Measurements from ENCODE around the gene ARL15. TPM values are rescaled to one million over a fixed set of nuclear protein-coding genes. Genes with fewer than 3 reads are reported as not detected.

The ARL15 gene
- total RNA-seq, 4 donors from 2014 or later, result 13.0 to 52.7 (median 17.1) TPM

GRCh38 chr5:53882676-53883031 is 427.7 kb downstream of the ARL15 start:
- H3K4me3 ChIP-seq, result no peak overlapping the region
- no peak for DNase-seq (ENCODE audit: low spot score in 2 of 2)
- H3K27ac ChIP-seq, result no peak overlapping the region
- H3K9me3 ChIP-seq, result no peaks in the 10 kb centered on the region
- no peak for TF ChIP-seq POLR2A (IDR thresholded peaks at IDR 0.05)
- no peak for TF ChIP-seq CTCF (IDR thresholded peaks at IDR 0.05)
- TF ChIP-seq EP300 (IDR thresholded peaks at IDR 0.05), result no peak
- H3K36me3 ChIP-seq, result no peaks in the 10 kb centered on the region
- no peaks in the 10 kb centered on the region for H3K4me1 ChIP-seq
- no peaks in the 10 kb centered on the region for H3K27me3 ChIP-seq

- no peaks in the 10 kb centered on the region for H3K4me1 ChIP-seq
- 79 to 93% methylated on average over 1 of the region's 1 CpG for WGBS, 2 donors
- no peaks in the 10 kb centered on the region for H3K27me3 ChIP-seq
- H3K9me3 ChIP-seq, result no peaks in the 10 kb centered on the region
- no peak overlapping the region for H3K27ac ChIP-seq
- no peak overlapping the region for H3K4me3 ChIP-seq
- TF ChIP-seq CTCF (IDR thresholded peaks at IDR 0.05), result no peak
- TF ChIP-seq POLR2A (IDR thresholded peaks at IDR 0.05), result no peak
- TF ChIP-seq EP300 (IDR thresholded peaks at IDR 0.05), result no peak
- no peaks in the 10 kb centered on the region for H3K36me3 ChIP-seq
- no peak for DNase-seq (ENCODE audit: low spot score in 2 of 2)
These were observed 428.2 kb downstream of the ARL15 start for GRCh38 chr5:53882006-53882675.

GRCh38 chr5:53879708-53880323 is 430.6 kb downstream of the ARL15 start:
- Histone ChIP-seq H3K36me3 (no peaks in the 10 kb centered on the region), H3K27ac (no peak overlapping the region), H3K9me3 (no peaks in the 10 kb centered on the region), H3K27me3 (no peaks in the 10 kb centered on the region), H3K4me3 (no peak overlapping the region), H3K4me1 (no peaks in the 10 kb centered on the region)
- 92% methylated on average over 5 of the region's 5 CpGs for WGBS, 2 donors
- DNase-seq (ENCODE audit: low spot score in 2 of 2), result no peak
- TF ChIP-seq POLR2A (IDR thresholded peaks at IDR 0.05) (no peak), EP300 (IDR thresholded peaks at IDR 0.05) (no peak), CTCF (IDR thresholded peaks at IDR 0.05) (no peak)

- H3K9me3 ChIP-seq, result no peaks in the 10 kb centered on the region
- no peaks in the 10 kb centered on the region for H3K36me3 ChIP-seq
- DNase-seq (ENCODE audit: low spot score in 2 of 2), result no peak
- WGBS, 2 donors, result 93 to 94% methylated on average over 2 of the region's 2 CpGs
- no peak overlapping the region for H3K27ac ChIP-seq
- H3K27me3 ChIP-seq, result no peaks in the 10 kb centered on the region
- no peaks in the 10 kb centered on the region for H3K4me1 ChIP-seq
- TF ChIP-seq CTCF (IDR thresholded peaks at IDR 0.05), result no peak
- TF ChIP-seq POLR2A (IDR thresholded peaks at IDR 0.05), result no peak
- TF ChIP-seq EP300 (IDR thresholded peaks at IDR 0.05), result no peak
- no peak overlapping the region for H3K4me3 ChIP-seq
These were observed 432.4 kb downstream of the ARL15 start for GRCh38 chr5:53878015-53878414.

- no peaks in the 10 kb centered on the region for H3K36me3 ChIP-seq
- DNase-seq (ENCODE audit: low spot score in 2 of 2), result no peak
- 49 to 59% methylated on average over 2 of the region's 2 CpGs for WGBS, 2 donors
- no peak for TF ChIP-seq POLR2A (IDR thresholded peaks at IDR 0.05)
- no peak for TF ChIP-seq EP300 (IDR thresholded peaks at IDR 0.05)
- no peak for TF ChIP-seq CTCF (IDR thresholded peaks at IDR 0.05)
- H3K4me1 ChIP-seq, result no peaks in the 10 kb centered on the region
- H3K9me3 ChIP-seq, result no peaks in the 10 kb centered on the region
- no peak overlapping the region for H3K27ac ChIP-seq
- H3K4me3 ChIP-seq, result no peak overlapping the region
- H3K27me3 ChIP-seq, result no peaks in the 10 kb centered on the region
These were observed 433.1 kb downstream of the ARL15 start for GRCh38 chr5:53877243-53877642.
